Trophoblast cell (in vitro differentiated cells and primary cell): ENCODE measurements around the gene AZI2.

ENCODE experiments used
- DNase-seq, 2 donors: peaks; one replicate each; pipeline ENCODE4 v3.0.0-alpha.2; 2016
- H2AFZ ChIP-seq: 2 replicates; pipeline ENCODE4 v1.6.1; 2013; ENCODE audit warnings: low read length, moderate library complexity, mild to moderate bottlenecking; ENCODE audit not compliant: insufficient read depth, poor library complexity
- H2AK5ac ChIP-seq: 2 replicates; pipeline ENCODE4 v1.6.1; 2013; ENCODE audit warnings: mild to moderate bottlenecking, low read length
- H2BK120ac ChIP-seq: 2 replicates; pipeline ENCODE4 v1.6.1; 2013; ENCODE audit warnings: low read length, mild to moderate bottlenecking, moderate library complexity; ENCODE audit not compliant: insufficient read depth, poor library complexity
- H2BK12ac ChIP-seq: 2 replicates; pipeline ENCODE4 v1.6.1; 2013; ENCODE audit warnings: mild to moderate bottlenecking, low read length, moderate library complexity
- H2BK5ac ChIP-seq: 2 replicates; pipeline ENCODE4 v1.6.1; 2013; ENCODE audit warnings: low read length, low read depth, moderate library complexity, mild to moderate bottlenecking; ENCODE audit not compliant: poor library complexity
- H3K14ac ChIP-seq: 2 replicates; pipeline ENCODE4 v1.6.1; 2013; ENCODE audit warnings: mild to moderate bottlenecking, low read length
- H3K18ac ChIP-seq: 2 replicates; pipeline ENCODE4 v1.6.1; 2013; ENCODE audit warnings: mild to moderate bottlenecking, low read length
- H3K23ac ChIP-seq: 2 replicates; pipeline ENCODE4 v1.6.1; 2013; ENCODE audit warnings: low read length
- H3K27ac ChIP-seq: 2 replicates; pipeline ENCODE4 v1.5.1; 2013; ENCODE audit warnings: low read depth, mild to moderate bottlenecking, inconsistent platforms, low read length, moderate library complexity
- H3K27me3 ChIP-seq: 2 replicates; pipeline ENCODE4 v1.6.1; 2013; ENCODE audit warnings: inconsistent platforms, mild to moderate bottlenecking, low read length, moderate library complexity; ENCODE audit not compliant: insufficient read depth
- H3K36me3 ChIP-seq, 2 experiments: 1 replicate in 1 of 2; 2 replicates in 1 of 2; pipeline ENCODE4 v1.6.1; 2013; ENCODE audit warnings: low read length in 2 of 2, mild to moderate bottlenecking in 2 of 2, moderate library complexity in 1 of 2; ENCODE audit not compliant: insufficient read depth in 2 of 2, control insufficient read depth in 1 of 2
- H3K4ac ChIP-seq: 2 replicates; pipeline ENCODE4 v1.6.1; 2013; ENCODE audit warnings: low read depth, mild to moderate bottlenecking, low read length, moderate library complexity
- H3K4me1 ChIP-seq, 2 experiments: 1 replicate in 1 of 2; 2 replicates in 1 of 2; pipeline ENCODE4 v1.6.1; 2013; ENCODE audit warnings: low read length in 2 of 2, mild to moderate bottlenecking in 2 of 2, moderate library complexity in 1 of 2; ENCODE audit not compliant: insufficient read depth in 2 of 2, control insufficient read depth in 1 of 2
- H3K4me2 ChIP-seq: 2 replicates; pipeline ENCODE4 v1.6.1; 2013; ENCODE audit warnings: inconsistent platforms, mild to moderate bottlenecking, low read length, moderate library complexity
- H3K4me3 ChIP-seq: 2 replicates; pipeline ENCODE4 v1.5.1; 2013; ENCODE audit warnings: mild to moderate bottlenecking, low read depth, low read length, inconsistent platforms
- H3K79me1 ChIP-seq: one replicate; pipeline ENCODE4 v1.6.1; 2013; ENCODE audit warnings: low read length
- H3K79me2 ChIP-seq: 2 replicates; pipeline ENCODE4 v1.6.1; 2013; ENCODE audit warnings: low read length, mild to moderate bottlenecking; ENCODE audit not compliant: control insufficient read depth, insufficient read depth, poor library complexity
- H3K9ac ChIP-seq: 2 replicates; pipeline ENCODE4 v1.6.1; 2013; ENCODE audit warnings: mild to moderate bottlenecking, low read length
- H3K9me3 ChIP-seq: 2 replicates; pipeline ENCODE4 v1.6.1; 2013; ENCODE audit warnings: low read depth, mild to moderate bottlenecking, control low read depth, inconsistent platforms, low read length; ENCODE audit not compliant: insufficient read depth
- H4K12ac ChIP-seq: 2 replicates; pipeline ENCODE4 v1.6.1; 2013; ENCODE audit warnings: low read depth, mild to moderate bottlenecking, low read length, moderate library complexity
- H4K8ac ChIP-seq: 2 replicates; pipeline ENCODE4 v1.6.1; 2013; ENCODE audit warnings: low read depth, mild to moderate bottlenecking, low read length, moderate library complexity
- H4K91ac ChIP-seq: one replicate; pipeline ENCODE4 v1.6.1; 2013; ENCODE audit warnings: low read depth, mild to moderate bottlenecking, low read length, moderate library complexity
- WGBS: extraction: QIAGEN DNeasy Blood & Tissue Kit; methylation state at CpG from one replicate; pipeline ENCODE4 v1.1.7; 2013; ENCODE audit warnings: missing lambda C conversion rate; ENCODE audit not compliant: insufficient read length, insufficient coverage; ENCODE audit errors: extremely low coverage; 5-methylcytosine and 5-hydroxymethylcytosine counted together

The AZI2 gene

DNA sequence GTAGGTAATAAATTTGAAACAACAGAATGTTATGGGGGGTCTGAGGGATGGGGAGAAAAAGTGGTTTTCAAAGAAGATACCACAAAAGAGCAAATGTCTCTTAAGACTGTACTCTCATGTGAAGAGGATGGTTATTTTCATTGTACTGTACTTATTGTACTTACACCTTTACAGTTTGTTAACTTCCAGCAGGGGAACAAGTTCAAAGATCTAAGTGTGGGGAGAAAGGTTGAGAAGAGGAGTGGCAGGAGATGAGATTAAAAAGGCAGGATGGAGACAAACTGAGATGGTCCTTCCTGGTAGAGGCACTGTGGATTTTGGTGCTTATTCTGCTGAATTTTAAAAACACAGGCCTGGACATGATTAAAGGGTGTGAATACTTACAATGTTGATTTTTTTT lies 5.5 kb downstream of the AZI2 start:
- no peak overlapping the region for H4K8ac ChIP-seq
- H3K27me3 ChIP-seq, result no peaks in the 10 kb centered on the region

DNA sequence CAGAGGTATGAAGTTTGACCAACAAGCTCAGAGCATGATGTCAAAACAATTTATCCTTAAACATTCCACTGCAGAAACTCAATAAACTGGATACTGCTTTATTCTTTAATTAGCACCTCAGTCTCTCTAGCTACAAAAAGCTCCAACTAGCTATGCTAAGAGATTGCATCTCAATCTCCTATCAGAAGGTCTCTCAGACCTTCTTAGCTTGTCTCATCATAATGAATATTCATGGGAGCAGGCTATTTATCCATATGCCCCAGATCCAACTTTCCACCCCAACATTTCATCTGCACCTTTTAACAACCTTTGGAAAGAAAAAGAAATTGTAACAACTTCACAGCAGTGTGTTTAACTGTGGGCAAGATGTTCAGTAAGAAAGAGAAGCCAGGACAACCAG lies 11.4 kb downstream of the AZI2 start:
- H3K4ac ChIP-seq, result no peak overlapping the region
- no peak overlapping the region for H2AK5ac ChIP-seq
- H4K91ac ChIP-seq, result no peak overlapping the region
- H3K4me2 ChIP-seq, result no peak overlapping the region
- H3K79me2 ChIP-seq, result no peaks in the 10 kb centered on the region
- no peak overlapping the region for H3K18ac ChIP-seq
- H2BK120ac ChIP-seq, result no peak overlapping the region
- no peak overlapping the region for H2BK12ac ChIP-seq
- H3K9ac ChIP-seq, result no peak overlapping the region
- no peak overlapping the region for H2BK5ac ChIP-seq
- H2AFZ ChIP-seq, result no peak overlapping the region
- no peaks in the 10 kb centered on the region for H3K79me1 ChIP-seq
- no peak for DNase-seq
- no peaks in the 10 kb centered on the region for H3K27me3 ChIP-seq
- H3K4me3 ChIP-seq, result no peak overlapping the region
- H3K4me1 ChIP-seq, result no peaks in the 10 kb centered on the region
- H3K23ac ChIP-seq, result no peak overlapping the region
- no peak overlapping the region for H3K27ac ChIP-seq
- H3K36me3 ChIP-seq, result peaks cover 3 to 4% of the 10 kb centered on the region in 2 experiments
- no peak overlapping the region for H4K8ac ChIP-seq
- H3K14ac ChIP-seq, result no peak overlapping the region
- no peaks in the 10 kb centered on the region for H3K9me3 ChIP-seq
- H4K12ac ChIP-seq, result no peak overlapping the region

More for the DNA sequence above, 5.5 kb downstream of the AZI2 start:
- Histone ChIP-seq H2BK120ac (no peak overlapping the region), H3K4me1 (no peaks in the 10 kb centered on the region), H3K79me2 (peaks cover 2% of the 10 kb centered on the region), H3K4me3 (no peak overlapping the region), H3K27ac (no peak overlapping the region), H3K18ac (no peak overlapping the region), H4K12ac (no peak overlapping the region), H2BK12ac (no peak overlapping the region), H2AK5ac (no peak overlapping the region), H2AFZ (no peak overlapping the region), H3K4me2 (no peak overlapping the region), H3K36me3 (peaks cover 1 to 4% of the 10 kb centered on the region in 2 experiments), H3K9me3 (no peaks in the 10 kb centered on the region), H3K79me1 (no peaks in the 10 kb centered on the region), H3K4ac (no peak overlapping the region), H3K14ac (no peak overlapping the region), H3K9ac (no peak overlapping the region), H4K91ac (no peak overlapping the region), H3K23ac (no peak overlapping the region), H2BK5ac (no peak overlapping the region)
- no peak for DNase-seq

GRCh38 chr3:28335246-28335645 lies 13.4 kb downstream of the AZI2 start:
- H3K27me3 ChIP-seq, result no peaks in the 10 kb centered on the region
- H3K18ac ChIP-seq, result no peak overlapping the region
- no peak overlapping the region for H2AFZ ChIP-seq
- H2BK120ac ChIP-seq, result no peak overlapping the region
- DNase-seq, result no peak
- no peaks in the 10 kb centered on the region for H3K4me1 ChIP-seq
- peaks cover 3 to 4% of the 10 kb centered on the region in 2 experiments for H3K36me3 ChIP-seq
- H3K79me2 ChIP-seq, result no peaks in the 10 kb centered on the region
- no peak overlapping the region for H3K4ac ChIP-seq
- no peak overlapping the region for H3K4me3 ChIP-seq
- no peak overlapping the region for H2BK12ac ChIP-seq
- H4K91ac ChIP-seq, result no peak overlapping the region
- H2AK5ac ChIP-seq, result no peak overlapping the region
- no peak overlapping the region for H2BK5ac ChIP-seq
- H3K79me1 ChIP-seq, result no peaks in the 10 kb centered on the region
- H3K9me3 ChIP-seq, result no peaks in the 10 kb centered on the region
- H4K12ac ChIP-seq, result no peak overlapping the region
- no peak overlapping the region for H3K9ac ChIP-seq
- no CpG with 5 or more reads among the region's 2 CpGs for WGBS
- H3K23ac ChIP-seq, result no peak overlapping the region
- H3K27ac ChIP-seq, result no peak overlapping the region
- H3K14ac ChIP-seq, result no peak overlapping the region
- H4K8ac ChIP-seq, result no peak overlapping the region
- no peak overlapping the region for H3K4me2 ChIP-seq

GRCh38 chr3:28334552-28334951 lies 14.1 kb downstream of the AZI2 start:
- Histone ChIP-seq H2BK5ac (no peak overlapping the region), H4K8ac (no peak overlapping the region), H4K91ac (no peak overlapping the region), H3K36me3 (peaks cover 3 to 4% of the 10 kb centered on the region in 2 experiments), H2AFZ (no peak overlapping the region), H3K27me3 (no peaks in the 10 kb centered on the region), H3K4me1 (no peaks in the 10 kb centered on the region), H2BK120ac (no peak overlapping the region), H3K79me2 (no peaks in the 10 kb centered on the region), H2BK12ac (no peak overlapping the region), H3K4me2 (no peak overlapping the region), H3K79me1 (no peaks in the 10 kb centered on the region), H4K12ac (no peak overlapping the region), H3K4ac (no peak overlapping the region), H3K9ac (no peak overlapping the region), H3K9me3 (no peaks in the 10 kb centered on the region), H3K23ac (no peak overlapping the region), H2AK5ac (no peak overlapping the region), H3K4me3 (no peak overlapping the region), H3K14ac (no peak overlapping the region), H3K27ac (no peak overlapping the region), H3K18ac (no peak overlapping the region)
- no peak for DNase-seq
